ENCODE data around the gene MISP.

MISP gene

DNA sequence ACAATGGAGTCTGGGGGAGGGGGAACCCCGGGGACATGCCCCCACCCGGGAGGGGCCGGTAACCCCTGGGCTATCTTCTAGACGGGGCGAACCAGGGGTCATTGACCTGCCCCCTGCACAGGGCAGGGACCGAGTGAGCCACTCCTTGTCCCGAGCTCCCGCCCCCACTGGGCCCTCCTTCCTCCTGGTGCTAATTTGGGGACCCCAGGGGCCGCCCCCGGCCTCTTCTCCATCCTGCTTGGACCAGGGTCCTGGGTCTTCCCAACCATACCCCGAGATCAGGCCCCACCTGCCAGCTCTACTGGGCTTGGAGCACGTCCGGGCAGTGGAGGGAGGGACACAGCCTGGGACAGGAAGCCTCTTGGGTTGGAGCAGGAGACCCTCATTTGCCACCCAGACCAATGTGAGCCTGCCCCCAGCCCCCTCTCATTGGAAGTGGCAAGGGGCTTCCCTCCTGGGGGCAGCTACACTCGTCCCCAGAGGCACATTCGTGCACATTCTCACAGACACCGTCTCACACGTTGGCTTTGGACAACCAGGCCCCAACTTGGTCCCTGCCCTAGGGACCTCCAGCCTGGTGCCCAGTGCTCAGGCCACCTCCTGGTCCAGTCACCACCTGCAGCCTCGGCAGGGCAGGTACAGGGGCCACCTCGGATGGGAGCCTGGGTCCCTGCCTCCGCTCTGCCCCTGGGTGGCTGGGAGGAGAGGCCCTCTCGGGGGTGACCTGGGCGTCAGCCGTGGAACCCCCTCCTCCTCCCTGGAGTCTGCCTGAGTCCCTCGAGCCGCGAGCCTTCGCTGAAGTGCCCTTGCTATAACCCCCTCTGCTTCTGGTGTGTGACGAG is 3.3 kb upstream of the MISP start:
- DNase-seq = no peak

DNA sequence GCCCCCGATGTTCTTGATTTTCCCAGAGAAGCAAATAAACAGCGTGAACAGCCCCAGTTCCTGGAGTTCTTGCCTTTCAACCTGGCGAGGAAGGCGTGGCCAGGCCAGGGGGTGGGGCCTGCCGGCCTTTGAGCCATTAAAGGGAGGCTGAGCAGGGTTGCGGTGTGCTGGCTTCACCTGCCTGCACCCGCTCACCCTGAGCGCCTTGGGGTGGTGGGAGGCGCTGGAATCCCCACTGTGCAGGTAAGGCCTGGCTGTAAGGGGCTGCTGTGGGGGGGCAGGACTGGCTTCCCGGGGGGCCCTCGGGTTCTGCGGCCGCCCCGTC is 2.7 kb upstream of the MISP start:
- no peak for DNase-seq

- no peak for DNase-seq
These were observed 1.1 kb upstream of the MISP start for GRCh38 chr19:749811-750210.

- DNase-seq = no peak
These were observed 809 bp downstream of the MISP start for GRCh38 chr19:751501-752341.

- DNase-seq = no peak
These were observed 2.0 kb downstream of the MISP start for GRCh38 chr19:752652-753517.

- DNase-seq = no peak
These were observed 3.6 kb downstream of the MISP start for GRCh38 chr19:754530-754929.

DNA sequence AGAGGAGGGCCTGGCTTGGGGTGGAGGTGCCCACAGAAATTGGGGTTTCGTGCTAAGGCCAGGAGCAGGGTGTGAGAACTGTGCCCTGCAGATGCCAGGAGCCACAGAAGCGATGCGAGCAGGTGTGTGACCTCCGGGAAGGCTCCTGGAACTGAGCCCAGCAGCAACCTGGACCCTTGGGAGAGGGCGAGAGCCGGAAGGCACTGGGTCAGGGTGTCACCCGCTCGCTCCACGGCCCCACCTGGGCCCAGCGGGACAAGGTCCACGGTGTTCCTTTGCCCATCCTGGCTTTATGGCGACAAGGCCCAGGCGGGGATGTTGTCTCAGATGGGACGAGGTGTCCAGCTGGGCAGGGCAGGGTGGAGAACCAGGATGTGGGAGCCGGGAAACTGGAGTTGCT is 4.2 kb downstream of the MISP start:
- DNase-seq = no peak

- DNase-seq = no peak
These were observed 5.3 kb downstream of the MISP start for GRCh38 chr19:756236-756635.

DNA sequence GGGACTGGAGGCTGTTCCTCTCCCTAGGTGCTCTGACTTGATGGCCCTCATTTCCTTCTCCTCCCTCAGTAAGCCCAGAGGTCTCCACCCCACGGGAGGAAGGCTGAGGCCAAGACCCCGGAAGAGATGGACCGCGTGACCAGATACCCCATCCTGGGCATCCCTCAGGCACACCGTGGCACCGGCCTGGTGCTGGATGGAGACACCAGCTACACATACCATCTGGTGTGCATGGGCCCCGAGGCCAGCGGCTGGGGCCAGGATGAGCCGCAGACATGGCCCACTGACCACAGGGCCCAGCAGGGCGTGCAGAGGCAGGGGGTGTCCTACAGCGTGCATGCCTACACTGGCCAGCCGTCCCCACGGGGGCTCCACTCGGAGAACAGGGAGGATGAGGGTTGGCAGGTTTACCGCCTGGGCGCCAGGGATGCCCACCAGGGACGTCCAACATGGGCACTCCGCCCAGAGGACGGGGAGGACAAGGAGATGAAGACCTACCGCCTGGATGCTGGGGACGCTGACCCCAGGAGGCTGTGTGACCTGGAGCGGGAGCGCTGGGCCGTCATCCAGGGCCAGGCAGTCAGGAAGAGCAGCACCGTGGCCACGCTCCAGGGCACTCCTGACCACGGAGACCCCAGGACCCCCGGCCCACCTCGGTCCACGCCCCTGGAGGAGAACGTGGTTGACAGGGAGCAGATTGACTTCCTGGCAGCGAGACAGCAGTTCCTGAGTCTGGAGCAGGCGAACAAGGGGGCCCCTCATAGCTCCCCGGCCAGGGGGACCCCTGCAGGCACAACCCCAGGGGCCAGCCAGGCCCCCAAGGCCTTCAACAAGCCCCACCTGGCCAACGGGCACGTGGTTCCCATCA is 6.1 kb downstream of the MISP start:
- DNase-seq = no peak

GRCh38 chr19:757811-758668 is 7.1 kb downstream of the MISP start:
- DNase-seq = no peak

DNA sequence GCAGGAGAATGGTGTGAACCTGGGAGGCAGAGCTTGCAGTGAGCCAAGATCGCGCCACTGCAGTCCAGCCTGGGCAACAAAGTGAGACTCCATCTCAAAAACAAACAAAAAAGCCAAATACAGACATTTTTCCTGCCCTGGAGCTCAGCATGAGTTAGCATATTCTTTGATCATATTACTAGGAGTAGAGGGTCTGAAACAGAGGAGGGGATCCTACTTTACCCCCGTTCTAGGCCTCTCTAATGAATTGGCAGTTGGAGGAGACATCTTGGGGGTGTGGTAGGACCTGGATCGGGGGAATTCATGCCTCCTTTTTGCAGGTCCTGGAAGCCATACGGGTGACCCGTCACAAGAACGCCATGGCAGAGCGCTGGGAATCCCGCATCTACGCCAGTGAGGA is 12.3 kb downstream of the MISP start:
- no peak for DNase-seq

- DNase-seq = no peak
These were observed 13.0 kb downstream of the MISP start for GRCh38 chr19:763869-764268.

DNA sequence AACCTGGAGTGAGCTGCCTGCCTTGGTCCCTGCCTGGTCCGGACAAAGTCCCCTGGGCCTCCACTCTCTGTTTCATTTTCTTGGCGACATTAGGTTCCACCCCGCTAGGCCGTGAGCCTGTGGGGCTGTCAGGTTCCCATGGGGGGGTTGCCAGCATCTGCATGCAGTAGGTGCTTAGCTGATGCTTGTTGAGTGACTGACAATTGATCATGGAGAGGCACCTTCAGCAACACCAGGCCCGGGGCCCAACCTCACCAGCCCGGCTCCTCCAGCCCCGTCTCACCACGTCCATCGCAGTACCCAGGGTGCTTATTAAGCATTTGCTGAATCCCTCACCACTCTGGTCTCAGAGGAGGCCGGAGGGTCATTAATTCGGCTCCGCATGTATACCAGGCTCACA is 13.4 kb downstream of the MISP start:
- DNase-seq = no peak

DNA sequence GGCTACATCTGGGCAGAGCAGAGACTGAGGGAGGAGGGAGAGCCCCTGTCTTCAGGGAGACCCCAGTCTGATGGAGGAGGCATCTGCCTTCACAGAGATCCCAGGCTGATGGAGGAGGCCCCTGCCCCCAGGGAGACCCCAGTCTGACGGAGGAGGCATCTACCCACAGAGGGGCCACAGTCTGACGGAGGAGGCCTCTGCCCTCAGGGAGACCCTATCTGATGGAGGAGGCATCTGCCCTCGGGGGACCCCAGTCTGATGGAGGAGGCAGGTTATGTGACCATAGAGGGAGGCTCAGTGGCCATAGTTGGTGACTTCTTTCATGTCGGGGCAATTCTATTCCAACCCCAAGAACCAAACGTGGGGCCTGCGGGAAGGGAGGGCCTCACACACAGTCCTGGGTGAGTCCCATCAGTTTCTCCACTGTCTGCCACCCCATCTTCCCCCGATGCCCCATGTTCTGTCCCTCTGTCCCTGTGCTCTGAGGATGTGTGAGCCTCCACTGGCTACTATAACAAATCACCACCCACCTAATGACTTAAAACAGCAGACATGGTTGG is 14.3 kb downstream of the MISP start:
- no peak for DNase-seq

- DNase-seq = no peak
These were observed 17.5 kb downstream of the MISP start for GRCh38 chr19:768424-768823.

- DNase-seq = no peak
These were observed 18.7 kb downstream of the MISP start for GRCh38 chr19:769616-770015.

DNA sequence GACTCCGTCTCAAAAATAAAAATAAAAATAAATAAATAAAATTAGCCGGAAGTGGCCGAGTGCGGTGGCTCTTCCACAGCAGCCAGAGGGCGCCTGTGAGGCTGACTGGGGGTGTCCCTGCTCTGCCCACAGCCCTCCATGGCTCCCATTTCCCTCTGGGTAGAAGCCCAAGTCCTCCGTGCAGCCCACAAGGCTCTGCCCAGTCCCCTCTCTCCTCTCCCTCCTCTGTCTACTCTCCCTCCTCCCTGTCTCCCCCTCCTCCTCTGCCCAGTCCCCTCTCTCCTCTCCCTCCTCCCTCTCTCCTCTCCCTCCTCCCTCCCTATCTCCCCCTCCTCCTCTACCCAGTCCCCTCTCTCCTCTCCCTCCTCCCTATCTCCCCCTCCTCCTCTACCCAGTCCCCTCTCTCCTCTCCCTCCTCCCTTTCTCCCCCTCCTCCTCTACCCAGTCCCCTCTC is 20.4 kb downstream of the MISP start:
- DNase-seq = no peak

- DNase-seq = no peak
These were observed 21.2 kb downstream of the MISP start for GRCh38 chr19:772063-772462.

DNA sequence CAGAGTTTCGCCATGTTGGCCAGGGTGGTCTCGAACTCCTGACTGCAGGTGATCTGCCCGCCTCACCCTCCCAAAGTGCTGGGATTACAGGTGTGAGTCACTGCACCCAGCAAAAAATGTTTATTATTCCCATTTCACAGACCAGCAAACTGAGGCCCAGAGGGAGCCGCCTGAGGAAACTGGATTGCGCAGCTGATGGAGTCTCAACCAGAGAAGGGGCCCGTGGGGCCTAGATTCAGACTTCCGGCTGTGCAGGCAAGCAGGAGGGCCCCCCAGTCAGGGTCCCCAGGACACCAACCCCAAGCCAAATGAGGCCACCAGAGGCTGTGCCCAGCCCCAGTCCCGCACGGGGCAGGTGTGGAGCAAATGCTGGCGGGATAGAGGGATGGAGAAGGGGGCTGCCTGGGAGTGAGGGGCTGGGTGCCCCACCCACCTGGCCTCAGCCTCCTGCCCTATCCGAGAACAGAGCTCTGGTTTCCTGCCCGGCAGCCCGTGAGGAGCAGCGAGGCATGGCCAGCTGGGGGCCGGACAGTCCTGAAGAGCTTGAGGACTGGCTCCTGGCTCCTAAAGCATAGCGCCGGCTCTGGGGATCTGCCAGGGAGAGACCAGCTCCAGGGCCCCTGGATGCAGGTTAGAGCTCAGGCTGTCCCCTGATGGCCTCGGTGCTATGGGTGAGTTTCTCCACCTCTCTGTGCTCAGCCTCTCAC is 22.0 kb downstream of the MISP start:
- DNase-seq = no peak

DNA sequence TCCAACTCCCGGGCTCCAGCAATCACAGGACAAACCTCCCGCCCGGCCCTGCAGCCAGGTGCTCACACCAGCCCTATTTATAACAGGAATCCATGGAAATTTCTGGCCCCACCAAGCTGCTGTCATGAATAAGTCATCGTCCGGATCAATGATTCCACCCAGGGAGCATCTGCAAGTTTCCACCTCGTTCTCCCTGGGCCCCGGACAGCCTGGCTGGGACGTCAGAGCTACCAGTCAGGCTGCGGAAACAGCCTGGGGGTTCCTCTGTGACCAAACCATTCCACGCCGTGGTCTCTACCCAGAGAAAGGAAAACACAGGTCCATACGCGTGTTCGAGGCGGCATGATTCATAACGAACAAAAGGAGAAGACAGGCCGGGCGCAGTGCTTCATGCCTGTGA is 25.6 kb downstream of the MISP start:
- no peak for DNase-seq

Measured in NK-92 treated with Interleukin-12 subunit alpha and Interleukin-12 subunit beta, amount 100 ng/mL, for 24 hours (cell line).